GM19395 (cell line): ENCODE data around the gene TRIM62.

Experiments used
- ATAC-seq: cut with Tn5 transposase; IDR thresholded peaks from one replicate; pipeline ENCODE4 v1.9.1; 2021; ENCODE audit warnings: mild to moderate bottlenecking, moderate library complexity; ENCODE audit not compliant: unreplicated experiment

TRIM62 gene

DNA sequence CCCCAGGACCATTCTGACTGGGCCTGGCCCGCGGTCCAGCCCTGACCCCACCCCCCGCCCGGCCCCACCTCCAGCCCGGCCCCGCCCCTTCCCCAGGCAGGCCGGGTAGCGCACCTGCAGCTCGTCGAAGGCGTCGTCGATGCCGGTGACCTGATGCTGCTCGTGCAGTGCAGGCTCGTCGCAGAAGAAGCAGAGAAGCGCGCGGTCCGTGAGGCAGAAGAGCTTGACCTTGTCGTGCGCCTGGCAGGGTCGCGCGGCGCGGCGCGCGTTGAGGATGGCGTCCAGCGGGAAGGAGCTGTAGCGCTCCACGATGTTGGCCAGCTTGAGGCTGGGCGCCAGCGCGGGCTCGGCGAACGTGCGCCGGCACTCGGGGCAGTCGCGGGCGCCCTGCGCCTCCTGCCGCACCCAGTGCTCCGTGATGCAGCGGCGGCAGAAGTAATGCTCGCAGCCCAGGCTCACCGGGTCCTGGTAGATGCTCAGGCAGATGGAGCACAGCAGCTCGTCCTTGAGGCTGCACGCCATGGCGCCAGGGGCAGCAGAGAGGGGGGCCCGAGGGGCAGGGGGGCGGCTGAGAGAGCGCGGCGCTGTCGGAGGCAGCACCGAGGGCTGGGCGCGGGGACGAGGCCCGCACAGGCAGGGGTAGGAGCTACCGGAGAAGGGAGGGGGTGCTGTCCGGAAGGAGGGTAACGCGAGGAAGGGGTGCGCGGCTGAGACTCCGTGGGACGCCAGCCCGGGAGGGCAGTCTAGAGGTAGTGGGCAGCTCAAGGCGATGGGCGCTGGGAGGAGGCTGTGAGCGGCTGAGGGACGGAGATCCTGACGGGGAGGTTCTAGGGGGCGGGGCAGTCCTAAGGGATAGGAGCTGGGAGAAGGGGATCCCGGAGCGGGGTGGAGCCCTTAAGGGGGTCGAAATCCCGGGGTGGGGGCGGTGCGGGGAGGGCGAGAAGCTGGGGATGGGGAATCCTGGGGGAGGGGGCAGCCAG is 642 bp downstream of the TRIM62 start:
- peak; percentile 67 for ATAC-seq

DNA sequence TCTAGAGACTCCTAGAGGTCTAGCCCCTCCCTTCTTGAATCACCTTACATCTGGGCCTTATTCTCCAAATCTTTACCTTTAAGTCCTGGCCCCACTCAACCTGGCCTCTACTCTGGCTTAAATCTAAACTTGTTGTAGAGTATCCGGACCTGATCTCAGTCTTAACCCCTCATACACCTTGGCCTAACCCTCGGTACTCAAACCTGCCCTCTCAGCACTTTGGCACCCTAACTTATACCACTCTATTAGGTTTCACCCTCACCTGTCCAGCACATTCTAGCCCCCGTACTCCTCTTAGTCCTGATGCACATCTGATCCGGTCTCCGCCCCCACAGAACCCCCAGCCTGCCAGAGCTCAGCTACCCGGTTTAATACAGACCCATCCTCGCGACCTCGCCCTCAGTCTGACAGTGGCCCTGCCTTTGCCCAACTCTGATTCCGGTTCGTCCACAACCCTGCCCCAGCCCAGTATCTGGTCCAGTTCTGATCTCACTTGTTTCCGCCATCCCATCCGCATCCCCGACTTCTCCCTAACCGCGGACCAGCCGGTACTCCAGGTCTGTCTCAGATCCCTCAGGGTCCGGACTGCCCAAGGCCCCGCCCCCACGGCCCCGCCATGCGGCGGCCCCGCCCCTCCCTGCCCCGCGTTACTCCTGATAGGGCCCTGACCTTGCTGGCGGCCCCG is 1.5 kb downstream of the TRIM62 start:
- ATAC-seq: no peak

GRCh38 chr1:33178836-33179439 is 2.9 kb downstream of the TRIM62 start:
- ATAC-seq: no peak

- ATAC-seq: no peak
Measured at GRCh38 chr1:33177996-33178540, 3.8 kb downstream of the TRIM62 start.

- ATAC-seq: no peak
Measured at GRCh38 chr1:33176887-33177286, 5.0 kb downstream of the TRIM62 start.

- no peak for ATAC-seq
Measured at GRCh38 chr1:33176362-33176850, 5.4 kb downstream of the TRIM62 start.

GRCh38 chr1:33175865-33176264 is 6.0 kb downstream of the TRIM62 start:
- no peak for ATAC-seq

DNA sequence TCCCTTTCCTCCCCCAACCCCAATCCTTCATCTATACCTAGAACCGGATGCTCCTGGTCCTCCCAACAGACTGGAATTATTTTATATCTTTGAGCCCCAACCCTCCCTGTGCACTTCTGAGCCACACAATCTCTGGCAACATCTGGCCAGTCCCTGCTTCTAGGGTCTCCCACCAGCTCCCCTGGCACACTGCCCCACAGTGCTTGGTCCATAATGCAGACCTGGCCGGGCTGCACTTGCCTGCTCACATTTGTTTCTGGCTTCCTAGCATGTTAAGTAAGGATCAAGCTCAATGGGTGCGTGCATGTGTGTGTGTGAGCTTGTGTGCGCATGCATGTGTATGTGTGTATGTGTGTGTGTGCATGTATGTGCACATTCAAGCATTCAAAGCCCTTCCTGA is 8.8 kb downstream of the TRIM62 start:
- no peak for ATAC-seq

DNA sequence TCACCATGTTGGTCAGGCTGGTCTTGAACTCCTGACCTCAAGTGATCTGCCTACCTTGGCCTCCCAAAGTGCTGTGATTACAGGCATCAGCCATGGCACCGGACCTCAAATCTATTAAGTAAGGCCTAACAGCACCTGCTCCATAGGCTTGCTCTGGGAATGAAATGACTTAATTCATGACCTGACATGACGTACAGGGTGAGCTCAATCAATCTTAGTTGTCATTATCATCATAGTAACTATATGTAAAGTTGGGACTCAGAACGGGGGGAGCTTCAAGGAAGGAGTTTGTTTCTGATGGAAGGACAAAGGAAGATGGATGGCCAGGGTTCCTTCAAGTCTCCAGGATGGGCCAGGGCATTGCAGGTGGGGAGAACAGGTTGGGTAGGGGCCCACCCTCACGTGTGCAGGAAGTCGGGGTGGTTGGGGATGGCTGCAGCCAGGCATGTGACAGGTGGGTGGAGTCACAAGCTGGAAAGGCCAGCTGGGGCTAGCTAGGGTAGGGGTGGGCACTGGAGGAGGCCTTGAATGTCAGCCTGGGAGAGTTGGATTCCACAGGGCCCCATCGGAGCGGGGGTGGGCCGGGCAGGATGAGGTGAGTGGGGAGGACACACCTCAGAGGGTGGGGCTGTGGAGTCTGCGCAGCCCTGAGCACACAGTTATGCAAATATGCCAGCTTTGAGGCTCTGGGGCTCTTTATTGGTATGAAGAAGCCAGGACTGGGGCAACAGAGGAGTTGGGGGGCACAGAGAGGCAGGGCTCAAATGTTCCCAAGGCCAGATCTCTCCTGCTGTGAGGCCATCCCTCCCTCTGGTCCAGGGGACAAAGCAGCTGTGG is 9.6 kb downstream of the TRIM62 start:
- no peak for ATAC-seq

GRCh38 chr1:33170351-33171274 is 11.2 kb downstream of the TRIM62 start:
- no peak for ATAC-seq

- no peak for ATAC-seq
Measured at GRCh38 chr1:33169290-33170055, 12.4 kb downstream of the TRIM62 start.

- no peak for ATAC-seq
Measured at GRCh38 chr1:33168556-33169289, 13.1 kb downstream of the TRIM62 start.

GRCh38 chr1:33167650-33168447 is 14.0 kb downstream of the TRIM62 start:
- ATAC-seq: no peak

DNA sequence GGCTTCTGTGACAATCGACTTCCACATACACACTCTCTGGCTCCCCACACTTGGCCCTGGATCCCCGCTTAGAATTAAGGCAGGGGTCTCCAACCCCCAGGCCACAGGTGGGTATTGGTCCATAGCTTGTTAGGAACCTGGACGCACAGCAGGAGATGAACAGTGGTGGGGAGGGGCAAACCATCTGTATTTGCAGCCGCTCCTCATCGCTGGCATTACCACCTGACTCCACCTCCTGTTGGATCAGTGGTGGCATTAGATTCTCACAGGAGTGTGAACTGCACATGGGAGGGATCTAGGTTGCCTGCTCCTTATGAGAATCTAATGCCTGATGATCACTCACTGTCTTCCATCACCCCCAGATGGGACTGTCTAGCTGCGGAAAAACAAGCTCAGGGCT is 16.0 kb downstream of the TRIM62 start:
- no peak for ATAC-seq

- ATAC-seq: no peak
Measured at GRCh38 chr1:33165209-33165608, 16.6 kb downstream of the TRIM62 start.

GRCh38 chr1:33163621-33164519 is 18.0 kb downstream of the TRIM62 start:
- no peak for ATAC-seq
